ENCODE data around the gene NPAT. TPM values are rescaled to one million over a fixed set of nuclear protein-coding genes. Genes with fewer than 3 reads are reported as not detected.

NPAT gene
- total RNA-seq, 1 donor from 2014 or later: 39.2 TPM

DNA sequence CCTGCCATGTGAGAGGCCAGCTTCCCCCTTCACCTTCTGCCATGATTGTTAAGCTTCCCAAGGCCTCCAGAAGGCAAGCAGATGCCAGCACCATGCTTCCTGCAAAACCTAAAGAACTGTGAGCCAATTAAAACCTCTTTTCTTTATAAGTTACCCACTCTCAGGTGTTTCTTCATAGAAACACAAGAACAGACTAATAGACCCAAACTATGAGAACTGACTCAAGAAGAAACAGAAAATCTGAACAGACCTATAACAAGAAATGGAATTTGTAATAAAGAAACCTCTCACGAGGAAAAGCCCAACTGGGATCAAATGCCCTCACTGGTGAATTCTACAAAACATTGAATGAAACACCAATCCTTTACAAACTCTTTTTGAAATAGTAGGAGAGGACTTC, 12.0 kb downstream of the NPAT start:
- H3K36me3 ChIP-seq: no peaks in the 10 kb centered on the region
- no peak overlapping the region for H3K27ac ChIP-seq
- H3K79me2 ChIP-seq (ENCODE audit: low read depth): peaks cover 99% of the 10 kb centered on the region
- no peaks in the 10 kb centered on the region for H3K4me1 ChIP-seq
- no peak overlapping the region for H3K9ac ChIP-seq
- Mint-ChIP-seq H3K4me1 (no peaks in the 10 kb centered on the region), H3K36me3 (peaks cover 46% of the 10 kb centered on the region), H3K4me3 (no peak overlapping the region), H3K9me3 (peaks cover 5% of the 10 kb centered on the region), H3K27me3 (ENCODE audit: insufficient read depth, low read depth) (peaks cover 5% of the 10 kb centered on the region), H3K27ac (no peak overlapping the region)
- H2AFZ ChIP-seq (replicated peaks): no peak overlapping the region
- no peak for DNase-seq (ENCODE audit: low spot score)
- H3K27me3 ChIP-seq: no peaks in the 10 kb centered on the region
- H3K4me2 ChIP-seq: no peak overlapping the region
- no peaks in the 10 kb centered on the region for H3K9me3 ChIP-seq (ENCODE audit: low read depth)
- TF ChIP-seq, protein P1, sequence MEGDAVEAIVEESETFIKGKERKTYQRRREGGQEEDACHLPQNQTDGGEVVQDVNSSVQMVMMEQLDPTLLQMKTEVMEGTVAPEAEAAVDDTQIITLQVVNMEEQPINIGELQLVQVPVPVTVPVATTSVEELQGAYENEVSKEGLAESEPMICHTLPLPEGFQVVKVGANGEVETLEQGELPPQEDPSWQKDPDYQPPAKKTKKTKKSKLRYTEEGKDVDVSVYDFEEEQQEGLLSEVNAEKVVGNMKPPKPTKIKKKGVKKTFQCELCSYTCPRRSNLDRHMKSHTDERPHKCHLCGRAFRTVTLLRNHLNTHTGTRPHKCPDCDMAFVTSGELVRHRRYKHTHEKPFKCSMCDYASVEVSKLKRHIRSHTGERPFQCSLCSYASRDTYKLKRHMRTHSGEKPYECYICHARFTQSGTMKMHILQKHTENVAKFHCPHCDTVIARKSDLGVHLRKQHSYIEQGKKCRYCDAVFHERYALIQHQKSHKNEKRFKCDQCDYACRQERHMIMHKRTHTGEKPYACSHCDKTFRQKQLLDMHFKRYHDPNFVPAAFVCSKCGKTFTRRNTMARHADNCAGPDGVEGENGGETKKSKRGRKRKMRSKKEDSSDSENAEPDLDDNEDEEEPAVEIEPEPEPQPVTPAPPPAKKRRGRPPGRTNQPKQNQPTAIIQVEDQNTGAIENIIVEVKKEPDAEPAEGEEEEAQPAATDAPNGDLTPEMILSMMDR (IDR thresholded peaks at IDR 0.05): no peak
- TF ChIP-seq EZH2 (IDR thresholded peaks at IDR 0.05): no peak
- no peak for TF ChIP-seq EZH2phosphoT487 (IDR thresholded peaks at IDR 0.05)
- H4K20me1 ChIP-seq (ENCODE audit: low read depth): peaks cover 21% of the 10 kb centered on the region
- H3F3A ChIP-seq (ENCODE audit: low read depth): no peaks in the 10 kb centered on the region
- H3K4me3 ChIP-seq: no peak overlapping the region

DNA sequence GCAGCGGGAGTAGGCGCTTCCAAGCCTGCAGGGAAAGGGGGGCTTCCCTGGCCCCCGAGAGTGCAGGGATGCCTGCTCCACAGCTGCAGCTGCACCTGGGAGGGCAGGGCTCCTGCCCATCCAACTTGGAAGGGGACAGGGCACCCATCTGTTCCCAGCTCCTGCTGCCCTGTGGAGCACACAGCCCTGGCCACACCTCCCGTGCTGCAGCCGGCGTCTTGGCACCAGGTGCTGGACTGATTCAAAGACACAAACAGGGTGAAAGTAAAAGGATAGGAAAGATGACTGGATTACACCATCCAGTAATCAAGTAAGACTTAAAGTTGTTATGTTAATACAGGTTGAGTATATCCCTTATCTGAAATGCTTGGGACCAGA, 14.8 kb downstream of the NPAT start:
- TF ChIP-seq EZH2 (IDR thresholded peaks at IDR 0.05) (no peak), EZH2phosphoT487 (IDR thresholded peaks at IDR 0.05) (no peak)
- TF ChIP-seq, protein P1 (IDR thresholded peaks at IDR 0.05): no peak
- Histone ChIP-seq H3F3A (ENCODE audit: low read depth) (no peaks in the 10 kb centered on the region), H3K9me3 (ENCODE audit: low read depth) (no peaks in the 10 kb centered on the region), H3K79me2 (ENCODE audit: low read depth) (peaks cover 99% of the 10 kb centered on the region), H3K9ac (no peak overlapping the region), H4K20me1 (ENCODE audit: low read depth) (peaks cover 17% of the 10 kb centered on the region), H3K27ac (no peak overlapping the region), H3K4me2 (no peak overlapping the region), H3K36me3 (no peaks in the 10 kb centered on the region), H3K4me1 (no peaks in the 10 kb centered on the region), H3K4me3 (no peak overlapping the region), H2AFZ (replicated peaks) (no peak overlapping the region), H3K27me3 (no peaks in the 10 kb centered on the region)
- H3K36me3 Mint-ChIP-seq: peaks cover 51% of the 10 kb centered on the region
- no peak overlapping the region for H3K27ac Mint-ChIP-seq
- H3K9me3 Mint-ChIP-seq: peaks cover 7% of the 10 kb centered on the region
- peaks cover 5% of the 10 kb centered on the region for H3K27me3 Mint-ChIP-seq (ENCODE audit: insufficient read depth, low read depth)
- no peak for DNase-seq (ENCODE audit: low spot score)
- H3K4me1 Mint-ChIP-seq: no peaks in the 10 kb centered on the region
- no peak overlapping the region for H3K4me3 Mint-ChIP-seq

DNA sequence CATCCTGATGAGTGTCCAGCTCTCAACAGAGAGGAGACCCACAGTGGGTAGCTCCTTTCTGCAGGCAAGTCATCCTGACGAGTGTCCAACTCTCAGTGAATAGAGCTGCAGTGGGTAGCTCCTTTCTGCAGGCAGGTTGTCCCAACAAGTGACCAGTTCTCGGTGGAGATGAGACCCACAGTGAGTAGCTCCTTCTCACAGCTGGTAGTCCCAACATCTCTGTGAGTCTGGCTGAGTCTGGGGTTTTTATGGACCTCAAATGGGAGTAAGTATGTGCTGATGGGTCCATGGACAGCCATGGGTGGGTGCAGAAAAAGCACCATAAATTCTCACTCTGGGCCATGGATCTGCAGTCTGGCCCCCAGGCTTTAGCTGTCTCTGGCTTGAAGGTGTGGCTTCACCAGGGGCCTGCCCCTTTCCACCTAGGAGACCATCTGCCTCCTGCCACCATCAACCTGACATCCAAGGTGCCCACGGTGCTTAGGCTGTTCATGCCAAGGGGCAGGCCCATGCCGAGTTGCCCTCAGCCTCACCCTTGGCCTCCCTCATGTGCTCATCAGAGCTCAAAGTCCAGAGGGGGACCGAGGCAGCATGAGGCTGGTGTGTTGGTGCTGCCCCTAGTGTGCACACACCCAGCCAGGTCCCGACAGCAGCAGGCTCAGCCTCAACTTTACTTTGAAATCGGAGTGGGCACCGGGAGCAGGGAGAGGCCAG, 15.3 kb downstream of the NPAT start:
- Histone ChIP-seq H3K4me2 (no peak overlapping the region), H3K36me3 (no peaks in the 10 kb centered on the region), H3K27me3 (no peaks in the 10 kb centered on the region), H3K27ac (no peak overlapping the region), H3K9me3 (ENCODE audit: low read depth) (no peaks in the 10 kb centered on the region), H3K79me2 (ENCODE audit: low read depth) (peaks cover 99% of the 10 kb centered on the region), H3K9ac (no peak overlapping the region), H3K4me3 (no peak overlapping the region), H3F3A (ENCODE audit: low read depth) (no peaks in the 10 kb centered on the region), H4K20me1 (ENCODE audit: low read depth) (peaks cover 17% of the 10 kb centered on the region), H3K4me1 (no peaks in the 10 kb centered on the region), H2AFZ (replicated peaks) (no peak overlapping the region)
- Mint-ChIP-seq H3K9me3 (peaks cover 7% of the 10 kb centered on the region), H3K4me3 (no peak overlapping the region), H3K36me3 (peaks cover 48% of the 10 kb centered on the region), H3K27me3 (ENCODE audit: insufficient read depth, low read depth) (no peaks in the 10 kb centered on the region), H3K4me1 (no peaks in the 10 kb centered on the region), H3K27ac (no peak overlapping the region)
- no peak for DNase-seq (ENCODE audit: low spot score)
- TF ChIP-seq EZH2 (IDR thresholded peaks at IDR 0.05) (no peak), EZH2phosphoT487 (IDR thresholded peaks at IDR 0.05) (no peak)
- TF ChIP-seq, protein P1 (IDR thresholded peaks at IDR 0.05): no peak

All from neural progenitor cell (in vitro differentiated cells).